GM21529 (cell line): ENCODE results near the gene TBCA.
"Not testable (repeated sequence)": the region's sequence is repeated elsewhere in the genome, so short reads cannot be mapped to it uniquely, and the experiment has no call there.

Experiments used
- ATAC-seq: cut with Tn5 transposase; IDR thresholded peaks from one replicate; pipeline ENCODE4 v1.9.1; 2021; ENCODE audit not compliant: unreplicated experiment

Gene TBCA

GRCh38 chr5:77709993-77710685 is 66.0 kb downstream of the TBCA start:
- ATAC-seq, result no peak

- no peak for ATAC-seq
These were observed 66.8 kb downstream of the TBCA start for GRCh38 chr5:77709340-77709739.

GRCh38 chr5:77707791-77708190 is 68.3 kb downstream of the TBCA start:
- no peak for ATAC-seq

- ATAC-seq, result not testable (repeated sequence)
These were observed 76.6 kb downstream of the TBCA start for GRCh38 chr5:77699569-77699968.

- ATAC-seq, result no peak
These were observed 77.2 kb downstream of the TBCA start for GRCh38 chr5:77698920-77699319.

GRCh38 chr5:77697692-77698091 is 78.4 kb downstream of the TBCA start:
- no peak for ATAC-seq

- ATAC-seq, result no peak
These were observed 80.0 kb downstream of the TBCA start for GRCh38 chr5:77696120-77696519.

GRCh38 chr5:77693913-77694312 is 82.2 kb downstream of the TBCA start:
- ATAC-seq, result no peak

GRCh38 chr5:77683171-77683732 is 92.9 kb downstream of the TBCA start:
- no peak for ATAC-seq

GRCh38 chr5:77670526-77670925 is 105.6 kb downstream of the TBCA start:
- ATAC-seq, result no peak

GRCh38 chr5:77669677-77670076 is 106.5 kb downstream of the TBCA start:
- ATAC-seq, result no peak

GRCh38 chr5:77663090-77663863 is 112.9 kb downstream of the TBCA start:
- no peak for ATAC-seq

GRCh38 chr5:77662635-77663034 is 113.5 kb downstream of the TBCA start:
- ATAC-seq, result no peak

GRCh38 chr5:77658662-77659061 is 117.5 kb downstream of the TBCA start:
- ATAC-seq, result no peak

GRCh38 chr5:77651343-77651742 is 124.8 kb downstream of the TBCA start:
- ATAC-seq, result no peak

- ATAC-seq, result no peak
These were observed 125.5 kb downstream of the TBCA start for GRCh38 chr5:77650686-77651085.

- ATAC-seq, result no peak
These were observed 126.4 kb downstream of the TBCA start for GRCh38 chr5:77649776-77650175.

GRCh38 chr5:77645995-77646639 is 130.0 kb downstream of the TBCA start:
- ATAC-seq, result no peak

- ATAC-seq, result no peak
These were observed 130.8 kb downstream of the TBCA start for GRCh38 chr5:77645158-77645994.

GRCh38 chr5:77644371-77645157 is 131.6 kb downstream of the TBCA start:
- no peak for ATAC-seq
